HG03342 (cell line): ENCODE data around the gene COX20.
"Not testable (repeated sequence)": the region's sequence is repeated elsewhere in the genome, so short reads cannot be mapped to it uniquely, and the experiment has no call there.

ENCODE experiments used
- ATAC-seq: cut with Tn5 transposase; IDR thresholded peaks from one replicate; pipeline ENCODE4 v1.9.1; 2021; ENCODE audit warnings: mild to moderate bottlenecking, moderate library complexity; ENCODE audit not compliant: unreplicated experiment

The COX20 gene

GRCh38 chr1:244821134-244821533 is 14.3 kb upstream of the COX20 start:
- ATAC-seq: no peak

- ATAC-seq: no peak
Measured at GRCh38 chr1:244822878-244823277, 12.6 kb upstream of the COX20 start.

- no peak for ATAC-seq
Measured at GRCh38 chr1:244826712-244827111, 8.7 kb upstream of the COX20 start.

- ATAC-seq: no peak
Measured at GRCh38 chr1:244830639-244831038, 4.8 kb upstream of the COX20 start.

DNA sequence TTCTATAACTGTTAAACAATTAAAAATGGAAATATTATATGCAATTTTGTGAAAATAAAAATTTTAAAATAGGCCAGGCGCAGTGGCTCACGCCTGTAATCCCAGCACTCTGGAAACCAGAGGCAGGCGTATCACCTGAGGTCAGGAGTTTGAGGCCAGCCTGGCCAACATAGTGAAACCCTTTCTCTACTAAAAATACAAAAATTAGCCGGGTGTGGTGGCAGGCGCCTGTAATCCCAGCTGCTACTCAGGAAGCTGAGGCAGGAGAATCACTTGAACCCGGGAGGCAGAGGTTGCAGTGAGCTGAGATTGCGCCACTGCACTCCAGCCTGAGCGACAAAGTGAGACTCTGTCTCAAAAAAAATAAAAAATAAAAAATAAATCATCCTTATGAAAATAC is 2.2 kb upstream of the COX20 start:
- ATAC-seq: not testable (repeated sequence)

- ATAC-seq: peak; percentile 3
Measured at GRCh38 chr1:244833734-244834542, 1.5 kb upstream of the COX20 start.

DNA sequence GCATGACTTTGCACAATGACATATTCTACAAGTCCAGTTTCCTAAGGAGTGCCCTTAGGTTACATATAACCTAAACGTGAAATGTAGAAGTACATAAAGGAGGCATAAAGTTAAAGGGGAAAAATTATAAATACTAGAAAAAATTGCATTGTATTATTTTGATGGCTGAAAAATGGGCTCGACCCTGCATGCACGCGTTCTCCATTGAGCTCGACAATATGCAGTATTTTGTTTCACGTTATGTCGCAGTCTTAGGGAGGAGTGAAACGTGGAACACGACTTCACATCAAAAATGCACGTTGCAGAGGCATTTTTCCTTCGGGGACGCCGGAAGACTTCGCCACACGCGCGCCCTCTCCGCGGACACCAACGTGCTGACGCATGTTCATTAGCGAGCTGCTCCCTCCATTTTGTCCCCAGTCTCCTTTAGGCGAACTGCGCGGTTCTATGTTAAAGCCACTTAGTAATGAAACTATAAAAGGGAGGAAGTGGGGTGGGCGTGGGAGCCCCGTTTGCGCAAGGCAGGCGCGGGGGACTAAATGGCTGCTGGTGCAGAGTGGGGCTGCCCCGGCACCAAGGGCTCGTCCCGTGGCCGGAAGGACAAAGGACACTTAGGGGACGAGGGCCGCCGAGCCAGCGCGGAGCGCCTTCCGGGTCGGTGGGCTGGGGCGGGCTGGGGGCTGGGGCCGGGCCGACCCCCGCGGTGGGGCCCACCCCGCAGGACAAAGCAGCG is 749 bp upstream of the COX20 start:
- peak; percentile 68 for ATAC-seq

GRCh38 chr1:244836135-244836521 is 670 bp downstream of the COX20 start:
- ATAC-seq: no peak

GRCh38 chr1:244836584-244836983 is 1.1 kb downstream of the COX20 start:
- ATAC-seq: no peak

- ATAC-seq: no peak
Measured at GRCh38 chr1:244837597-244838258, 2.3 kb downstream of the COX20 start.

DNA sequence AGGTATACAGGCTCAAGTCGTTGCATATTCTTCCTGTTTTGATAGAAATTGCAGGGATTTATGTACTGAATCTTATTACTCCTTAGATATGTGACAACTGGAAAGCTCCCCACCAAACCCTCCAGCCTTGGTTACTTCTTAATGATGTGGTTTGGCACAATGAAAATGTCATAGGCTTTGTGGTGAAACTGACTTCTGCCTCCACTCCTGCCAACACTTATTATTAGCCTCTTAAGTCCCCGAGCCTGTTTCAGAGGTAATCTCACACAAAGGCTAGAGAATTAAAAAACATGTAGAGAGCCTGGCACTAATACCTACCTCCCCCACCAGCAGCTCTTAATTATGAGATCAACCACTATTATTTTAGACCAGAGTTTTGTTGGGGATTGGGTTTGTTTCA is 4.2 kb downstream of the COX20 start:
- no peak for ATAC-seq

- no peak for ATAC-seq
Measured at GRCh38 chr1:244840219-244840794, 4.8 kb downstream of the COX20 start.

DNA sequence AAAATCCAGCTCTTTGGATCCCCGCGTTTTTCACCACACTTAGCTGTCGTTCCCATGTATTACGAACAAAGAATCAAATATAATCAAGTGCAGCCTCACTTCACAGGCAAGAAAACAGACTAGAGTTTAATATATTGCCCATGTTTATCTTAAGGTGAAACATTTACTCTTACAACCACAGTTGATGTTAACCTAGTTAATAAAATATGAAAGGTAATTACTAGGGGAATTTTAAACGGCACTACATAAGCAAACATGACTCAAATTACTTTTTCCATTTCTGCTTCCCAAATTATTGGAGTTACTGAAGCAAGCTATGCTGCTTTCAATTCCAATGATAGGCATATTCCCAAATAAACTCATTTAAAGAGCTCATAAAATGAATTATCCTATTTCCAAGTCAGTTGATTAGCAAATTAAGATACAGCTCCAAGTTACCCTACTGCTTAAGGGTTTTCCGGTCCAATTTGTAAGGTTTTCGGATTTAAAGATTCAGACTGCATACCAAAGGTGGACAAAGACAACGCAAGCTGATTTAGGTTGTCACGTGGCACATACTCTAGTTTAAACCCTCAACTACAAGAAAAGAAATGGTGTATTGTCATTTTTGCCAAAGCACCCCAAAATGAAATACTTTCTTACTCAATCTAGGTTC is 5.9 kb downstream of the COX20 start:
- ATAC-seq: no peak

- no peak for ATAC-seq
Measured at GRCh38 chr1:244843148-244843978, 7.9 kb downstream of the COX20 start.

DNA sequence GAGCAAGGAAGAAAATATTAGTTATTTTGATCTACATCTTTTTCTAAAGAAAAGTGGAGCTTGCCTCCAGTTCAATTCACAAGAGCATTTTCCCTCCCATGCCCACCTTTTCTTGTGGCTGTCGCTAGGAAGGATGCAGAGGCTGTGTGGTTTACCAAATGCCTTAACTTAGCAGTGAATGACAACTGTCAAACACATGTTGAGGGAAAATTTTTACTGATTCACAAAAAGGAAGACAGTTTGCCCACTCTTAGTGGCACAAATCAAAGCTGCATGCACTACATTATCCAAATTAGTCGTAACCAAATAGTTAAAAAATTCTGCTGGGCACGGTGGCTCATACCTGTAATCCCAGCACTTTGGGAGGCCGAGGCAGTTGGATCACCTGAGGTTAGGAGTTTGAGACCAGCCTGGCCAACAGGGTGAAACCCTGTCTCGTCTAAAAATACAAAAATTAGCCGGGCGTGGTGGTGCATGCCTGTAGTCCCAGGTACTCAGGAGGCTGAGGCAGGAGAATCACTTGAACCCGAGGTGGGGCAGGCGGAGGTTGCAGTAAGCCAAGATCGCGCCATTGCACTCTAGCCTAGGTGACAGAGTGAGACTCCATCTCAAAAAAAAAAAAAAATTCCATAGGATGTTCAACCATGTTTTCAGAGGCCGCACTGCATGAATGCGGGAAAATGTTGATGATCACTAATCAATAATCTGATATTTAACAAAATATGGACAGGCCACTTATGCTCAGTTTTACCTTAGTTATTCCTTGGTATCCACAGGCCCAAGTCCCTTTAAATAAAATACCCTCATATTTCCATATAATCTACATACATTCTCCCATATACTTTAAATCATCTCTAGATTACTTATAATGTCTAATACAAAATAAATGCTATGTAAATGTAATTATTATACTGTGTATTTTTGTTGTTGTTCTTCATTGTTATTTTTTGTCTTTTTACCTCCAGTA is 9.0 kb downstream of the COX20 start:
- ATAC-seq: no peak

DNA sequence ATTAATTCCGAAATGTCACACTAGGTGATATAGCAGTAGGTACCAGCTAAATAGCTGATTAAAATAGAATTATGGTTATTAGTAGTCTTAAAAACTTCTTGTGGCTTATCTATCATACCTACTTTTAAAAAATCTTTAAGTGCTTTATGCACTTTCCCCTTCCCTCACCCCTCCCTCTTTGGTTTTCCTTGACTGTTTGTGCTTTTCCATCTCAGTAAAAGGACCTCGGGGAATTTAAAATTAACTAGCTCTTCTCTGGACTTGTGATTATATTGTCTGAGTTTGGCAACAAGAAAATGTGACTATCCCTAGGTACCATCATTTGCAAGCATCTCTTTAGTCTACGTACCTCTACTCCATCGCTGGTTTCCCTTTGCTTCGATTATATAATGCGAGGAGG is 11.2 kb downstream of the COX20 start:
- no peak for ATAC-seq

DNA sequence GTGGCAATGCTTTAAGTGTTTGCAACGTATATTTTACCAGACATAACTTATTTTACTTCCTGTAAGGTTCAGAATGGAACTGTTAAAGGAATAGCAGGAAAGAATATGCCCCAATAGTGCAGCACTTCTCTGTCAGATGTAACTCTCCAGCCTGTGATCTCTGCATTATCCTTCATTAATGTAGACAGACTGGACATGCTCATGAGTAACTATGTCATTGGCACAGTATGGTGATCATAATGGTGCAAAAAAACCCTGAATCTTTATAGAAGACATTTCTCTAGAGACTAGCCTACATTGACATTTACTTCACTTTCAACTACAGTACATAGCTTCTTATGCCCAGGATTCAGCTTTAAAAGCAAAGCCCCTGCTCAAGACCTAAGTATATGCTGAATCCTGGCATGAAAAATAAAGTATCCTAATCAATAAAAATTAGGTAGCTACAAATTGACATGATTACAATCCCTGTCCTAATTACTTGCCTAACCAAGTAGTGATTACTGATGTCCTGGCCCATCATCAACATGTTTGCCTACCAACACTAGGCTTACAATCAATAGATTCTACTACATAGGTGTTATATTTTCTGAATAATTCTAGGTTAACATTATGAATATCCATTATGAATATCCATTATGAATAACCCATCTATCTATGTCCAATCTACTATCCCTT is 13.9 kb downstream of the COX20 start:
- no peak for ATAC-seq

- no peak for ATAC-seq
Measured at GRCh38 chr1:244850099-244850852, 14.8 kb downstream of the COX20 start.
